BJ (cell line): ENCODE measurements around the gene SLC13A5. TPM values are rescaled to one million over a fixed set of nuclear protein-coding genes. Genes with fewer than 3 reads are reported as not detected.

Source experiments
- CTCF ChIA-PET: fragments of 350-600 bp; formaldehyde crosslinking; extraction: SDS; loops from one replicate; lab custom pipeline; 2021; ENCODE audit warnings: antibody characterized with exemption, inconsistent platforms; lab: Yijun Ruan, JAX
- POLR2A ChIA-PET: fragments of 300-600 bp; sonication (Branson Sonifier 250); formaldehyde crosslinking; extraction: SDS; loops from one replicate; lab custom pipeline; 2021; ENCODE audit warnings: antibody characterized with exemption; lab: Charles Lee
- DNase-seq: peaks from one replicate; pipeline ENCODE4 v3.0.0-alpha.2; 2011; ENCODE audit warnings: low read depth
- H3K27me3 ChIP-seq: 2 replicates; pipeline ENCODE4 v1.6.0; 2011; ENCODE audit warnings: low read length; ENCODE audit not compliant: control insufficient read depth, insufficient read depth
- H3K36me3 ChIP-seq: 2 replicates; pipeline ENCODE4 v1.5.1; 2011; ENCODE audit warnings: low read length; ENCODE audit not compliant: control insufficient read depth, insufficient read depth
- H3K4me3 ChIP-seq: 2 replicates; pipeline ENCODE4 v1.5.1; 2011; ENCODE audit warnings: low read depth, mild to moderate bottlenecking, control low read depth, low read length
- CTCF ChIP-seq: IDR thresholded peaks from 2 replicates; pipeline ENCODE4 v1.5.1; 2011; ENCODE audit warnings: low read depth, mild to moderate bottlenecking, control low read depth, inconsistent platforms, low read length, moderate library complexity; ENCODE audit not compliant: insufficient read depth
- polyA plus RNA-seq: library from polyadenylated mRNA; depleted of rRNA; stranded (reverse); fragments of >200 nt; gene quantifications from 2 replicates; pipeline ENCODE4 v1.2.3, GENCODE V29; 2011

SLC13A5 gene
- polyA plus RNA-seq, 1 experiment = not detected

- Histone ChIP-seq H3K27me3 (no peaks in the 10 kb centered on the region; the same call in 1 of the 2 replicates), H3K4me3 (no peak overlapping the region), H3K36me3 (no peaks in the 10 kb centered on the region)
- TF ChIP-seq CTCF = no peak
- ChIA-PET CTCF (no interaction called here), POLR2A (no interaction called here)
- no peak for DNase-seq
Measured at GRCh38 chr17:6684460-6684783, 28.7 kb downstream of the SLC13A5 start.

GRCh38 chr17:6683730-6684459 lies 29.3 kb downstream of the SLC13A5 start:
- Histone ChIP-seq H3K27me3 (no peaks in the 10 kb centered on the region; the same call in 1 of the 2 replicates), H3K36me3 (no peaks in the 10 kb centered on the region), H3K4me3 (no peak overlapping the region)
- DNase-seq = no peak
- CTCF ChIA-PET = no interaction called here
- TF ChIP-seq CTCF = no peak
- POLR2A ChIA-PET = no interaction called here

DNA sequence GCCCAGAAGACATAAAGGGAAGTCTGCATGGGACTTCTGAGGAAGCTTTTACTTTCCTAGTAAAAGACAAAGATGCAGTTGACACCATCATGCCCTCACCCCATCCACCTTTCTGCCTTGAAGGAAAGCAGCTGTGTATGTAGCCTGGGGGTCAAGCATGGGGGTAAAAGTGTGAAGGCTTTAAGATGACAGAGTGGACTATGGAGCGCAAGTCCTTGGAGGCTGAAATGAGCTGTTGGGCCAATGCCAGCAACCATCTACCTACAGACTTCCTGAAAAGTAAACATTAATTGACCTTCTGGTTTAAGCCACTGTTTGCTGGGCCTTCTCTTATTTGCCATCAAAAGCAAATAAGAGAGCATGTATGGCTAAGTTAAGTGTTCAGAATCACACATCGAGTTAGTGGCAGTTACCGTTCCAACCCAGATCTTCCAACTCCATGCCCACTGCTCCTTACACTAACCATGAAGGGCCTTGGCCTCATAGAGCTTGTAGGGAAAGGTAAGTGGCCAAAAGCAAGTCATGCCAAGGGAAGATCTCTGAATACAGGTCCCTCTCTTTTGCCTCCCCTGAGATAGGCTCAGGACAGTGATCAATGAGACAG lies 30.0 kb downstream of the SLC13A5 start:
- ChIA-PET CTCF (no interaction called here), POLR2A (no interaction called here)
- no peak for TF ChIP-seq CTCF
- no peak overlapping the region for H3K4me3 ChIP-seq
- no peaks in the 10 kb centered on the region; the same call in 1 of the 2 replicates for H3K27me3 ChIP-seq
- H3K36me3 ChIP-seq = no peaks in the 10 kb centered on the region
- no peak for DNase-seq

GRCh38 chr17:6682339-6682738 lies 30.8 kb downstream of the SLC13A5 start:
- Histone ChIP-seq H3K36me3 (no peaks in the 10 kb centered on the region), H3K27me3 (no peaks in the 10 kb centered on the region; the same call in 1 of the 2 replicates), H3K4me3 (no peak overlapping the region)
- no peak for TF ChIP-seq CTCF
- no peak for DNase-seq
- CTCF ChIA-PET = interaction anchor here (1.0 kb wide), 1 partner anchor 37 kb away, joined by 3 read pairs; no protein-coding TSS in a partner anchor
- POLR2A ChIA-PET = no interaction called here

DNA sequence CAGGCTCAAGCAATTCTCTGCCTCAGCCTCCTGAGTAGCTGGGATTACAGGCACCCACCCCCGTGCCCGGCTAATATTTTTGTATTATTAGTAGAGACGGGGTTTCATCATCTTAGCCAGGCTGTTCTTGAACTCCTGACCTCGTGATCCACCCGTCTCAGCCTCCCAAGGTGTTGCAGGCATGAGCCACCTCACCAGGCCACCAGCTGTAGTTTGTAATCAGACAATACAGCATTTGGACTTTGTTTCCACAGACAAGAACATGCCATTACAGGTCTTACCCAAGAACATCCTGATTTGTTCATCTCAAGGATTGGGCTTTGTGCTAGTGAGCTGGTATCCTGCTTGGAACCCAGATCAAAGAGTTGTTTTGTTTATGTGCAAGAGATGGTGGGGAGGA lies 31.5 kb downstream of the SLC13A5 start:
- ChIA-PET CTCF (interaction anchor here (1.0 kb wide), 1 partner anchor 38 kb away, joined by 3 read pairs; no protein-coding TSS in a partner anchor), POLR2A (no interaction called here)
- DNase-seq = no peak
- Histone ChIP-seq H3K27me3 (peaks cover under 1% of the 10 kb centered on the region), H3K36me3 (no peaks in the 10 kb centered on the region), H3K4me3 (no peak overlapping the region)
- no peak for TF ChIP-seq CTCF
